TTC549 (cell line): ENCODE measurements around the gene GTF2A1.

ENCODE experiments used
- FAIRE-seq: peaks from 2 replicates; lab custom pipeline; 2012; peaks lifted over from hg19 to GRCh38; lab: Jason Lieb, UNC

Gene GTF2A1

GRCh38 chr14:81176241-81176640 is 44.5 kb downstream of the GTF2A1 start:
- no peak for FAIRE-seq

- FAIRE-seq: no peak
Observed at GRCh38 chr14:81172881-81173280, 47.9 kb downstream of the GTF2A1 start.

- no peak for FAIRE-seq
Observed at GRCh38 chr14:81172353-81172752, 48.4 kb downstream of the GTF2A1 start.

GRCh38 chr14:81170829-81171195 is 49.9 kb downstream of the GTF2A1 start:
- FAIRE-seq: no peak

GRCh38 chr14:81170104-81170828 is 50.5 kb downstream of the GTF2A1 start:
- FAIRE-seq: no peak

- FAIRE-seq: no peak
Observed at GRCh38 chr14:81169711-81170103, 51.1 kb downstream of the GTF2A1 start.

- FAIRE-seq: no peak
Observed at GRCh38 chr14:81169267-81169666, 51.5 kb downstream of the GTF2A1 start.

- FAIRE-seq: no peak
Observed at GRCh38 chr14:81166121-81166520, 54.6 kb downstream of the GTF2A1 start.

GRCh38 chr14:81165188-81165587 is 55.6 kb downstream of the GTF2A1 start:
- FAIRE-seq: no peak

GRCh38 chr14:81164167-81164774 is 56.5 kb downstream of the GTF2A1 start:
- no peak for FAIRE-seq

GRCh38 chr14:81162941-81163340 is 57.8 kb downstream of the GTF2A1 start:
- FAIRE-seq: no peak

- no peak for FAIRE-seq
Observed at GRCh38 chr14:81161749-81162148, 59.0 kb downstream of the GTF2A1 start.

- FAIRE-seq: no peak
Observed at GRCh38 chr14:81161088-81161487, 59.7 kb downstream of the GTF2A1 start.

GRCh38 chr14:81157431-81157830 is 63.3 kb downstream of the GTF2A1 start:
- no peak for FAIRE-seq

- FAIRE-seq: no peak
Observed at GRCh38 chr14:81153187-81153586, 67.6 kb downstream of the GTF2A1 start.

GRCh38 chr14:81148635-81149034 is 72.1 kb downstream of the GTF2A1 start:
- FAIRE-seq: no peak

- no peak for FAIRE-seq
Observed at GRCh38 chr14:81147140-81147897, 73.4 kb downstream of the GTF2A1 start.

GRCh38 chr14:81144824-81145603 is 75.7 kb downstream of the GTF2A1 start:
- no peak for FAIRE-seq

GRCh38 chr14:81143793-81144192 is 77.0 kb downstream of the GTF2A1 start:
- FAIRE-seq: no peak

- no peak for FAIRE-seq
Observed at GRCh38 chr14:81141426-81141825, 79.3 kb downstream of the GTF2A1 start.

- no peak for FAIRE-seq
Observed at GRCh38 chr14:81138429-81138828, 82.3 kb downstream of the GTF2A1 start.

GRCh38 chr14:81137316-81137715 is 83.4 kb downstream of the GTF2A1 start:
- FAIRE-seq: no peak

GRCh38 chr14:81133400-81133799 is 87.4 kb downstream of the GTF2A1 start:
- FAIRE-seq: no peak
